ENCODE data around the gene PHF20. TPM values are rescaled to one million over a fixed set of nuclear protein-coding genes. Genes with fewer than 3 reads are reported as not detected.

The PHF20 gene
- total RNA-seq, 1 donor from 2014 or later, result 40.1 TPM

GRCh38 chr20:35830264-35830663 is 58.4 kb downstream of the PHF20 start:
- no peak for TF ChIP-seq CTCF (IDR thresholded peaks at IDR 0.05; ENCODE audit: insufficient read depth, low read depth, low read length)
- no peak for TF ChIP-seq EZH2 (IDR thresholded peaks at IDR 0.05; ENCODE audit: insufficient read depth, low read length)
- FAIRE-seq (no peak), DNase-seq (ENCODE audit: low read depth) (no peak)
- Mint-ChIP-seq H3K4me1 (ENCODE audit: low read depth, unreplicated experiment) (no peaks in the 10 kb centered on the region), H3K27me3 (ENCODE audit: low read depth, unreplicated experiment) (no peaks in the 10 kb centered on the region), H3K4me3 (ENCODE audit: unreplicated experiment) (no peak overlapping the region), H3K36me3 (ENCODE audit: low read depth, unreplicated experiment) (peaks cover 26% of the 10 kb centered on the region), H3K27ac (ENCODE audit: unreplicated experiment) (no peak overlapping the region), H3K9me3 (ENCODE audit: unreplicated experiment) (peaks cover 6% of the 10 kb centered on the region)
- H3K4me2 ChIP-seq (ENCODE audit: low read length), result no peak overlapping the region
- H3K27me3 ChIP-seq (ENCODE audit: insufficient read depth, low read length), result no peaks in the 10 kb centered on the region
- peaks cover 12% of the 10 kb centered on the region for H4K20me1 ChIP-seq (ENCODE audit: insufficient read depth, low read length)
- H3K4me3 ChIP-seq (ENCODE audit: insufficient read depth, low read depth, low read length), result no peak overlapping the region
- H3K79me2 ChIP-seq (ENCODE audit: insufficient read depth, low read length), result peaks cover 18% of the 10 kb centered on the region
- H3K9me3 ChIP-seq (ENCODE audit: insufficient read depth, low read depth, low read length), result no peaks in the 10 kb centered on the region
- H2AFZ ChIP-seq (ENCODE audit: low read depth, low read length), result no peak overlapping the region
- no peak overlapping the region for H3K27ac ChIP-seq (ENCODE audit: low read depth, low read length)
- no peaks in the 10 kb centered on the region for H3K4me1 ChIP-seq (ENCODE audit: insufficient read depth, low read length)
- H3K36me3 ChIP-seq (ENCODE audit: insufficient read depth, low read length), result no peaks in the 10 kb centered on the region
- no peak overlapping the region for H3K9ac ChIP-seq (ENCODE audit: low read length)

- no peaks in the 10 kb centered on the region for H3K4me1 Mint-ChIP-seq (ENCODE audit: low read depth, unreplicated experiment)
- DNase-seq (ENCODE audit: low read depth) (peak; percentile 26), FAIRE-seq (no peak)
Measured at GRCh38 chr20:35831029-35831428, 59.2 kb downstream of the PHF20 start.

More at GRCh38 chr20:35831029-35831428, 59.2 kb downstream of the PHF20 start:
- Histone ChIP-seq H3K36me3 (ENCODE audit: insufficient read depth, low read length) (no peaks in the 10 kb centered on the region), H2AFZ (ENCODE audit: low read depth, low read length) (no peak overlapping the region), H3K79me2 (ENCODE audit: insufficient read depth, low read length) (peaks cover 13% of the 10 kb centered on the region), H4K20me1 (ENCODE audit: insufficient read depth, low read length) (peaks cover 12% of the 10 kb centered on the region), H3K27me3 (ENCODE audit: insufficient read depth, low read length) (no peaks in the 10 kb centered on the region), H3K4me2 (ENCODE audit: low read length) (no peak overlapping the region), H3K4me1 (ENCODE audit: insufficient read depth, low read length) (no peaks in the 10 kb centered on the region), H3K27ac (ENCODE audit: low read depth, low read length) (no peak overlapping the region), H3K9me3 (ENCODE audit: insufficient read depth, low read depth, low read length) (no peaks in the 10 kb centered on the region), H3K4me3 (ENCODE audit: insufficient read depth, low read depth, low read length) (no peak overlapping the region), H3K9ac (ENCODE audit: low read length) (no peak overlapping the region)
- Mint-ChIP-seq H3K9me3 (ENCODE audit: unreplicated experiment) (peaks cover 6% of the 10 kb centered on the region), H3K27ac (ENCODE audit: unreplicated experiment) (no peak overlapping the region), H3K27me3 (ENCODE audit: low read depth, unreplicated experiment) (no peaks in the 10 kb centered on the region), H3K36me3 (ENCODE audit: low read depth, unreplicated experiment) (peaks cover 26% of the 10 kb centered on the region), H3K4me3 (ENCODE audit: unreplicated experiment) (no peak overlapping the region)
- TF ChIP-seq EZH2 (IDR thresholded peaks at IDR 0.05; ENCODE audit: insufficient read depth, low read length) (no peak), CTCF (IDR thresholded peaks at IDR 0.05; ENCODE audit: insufficient read depth, low read depth, low read length) (no peak)

All from astrocyte (in vitro differentiated cells and primary cell).